Activated T-helper 2 cell treated with anti-CD3 and anti-CD28 coated beads, Interferon-gamma antibody, Interleukin-2, Interleukin-4, amounts not matched to agents 10 μg/mL and 5 μg/mL and 100 μg/mL, durations not matched to agents 14 hours and 24 hours and 36 hours (primary cell): ENCODE measurements around the gene TPTE. TPM values are rescaled to one million over a fixed set of nuclear protein-coding genes. Genes with fewer than 3 reads are reported as not detected.
"Not testable (repeated sequence)": the region's sequence is repeated elsewhere in the genome, so short reads cannot be mapped to it uniquely, and the experiment has no call there.

Experiments used
- DNase-seq: peaks from one replicate; pipeline ENCODE4 v3.0.0; 2021; ENCODE audit warnings: low spot score
- H3K27ac Mint-ChIP-seq: one replicate; pipeline ENCODE4 v1.8.0; 2021; ENCODE audit warnings: mixed read lengths
- H3K27me3 Mint-ChIP-seq: one replicate; pipeline ENCODE4 v1.8.0; 2021; ENCODE audit warnings: low read depth, mixed read lengths
- H3K36me3 Mint-ChIP-seq: one replicate; pipeline ENCODE4 v1.8.0; 2021; ENCODE audit warnings: low read depth, mixed read lengths
- H3K4me1 Mint-ChIP-seq: one replicate; pipeline ENCODE4 v1.8.0; 2021; ENCODE audit warnings: low read depth, mixed read lengths
- H3K4me3 Mint-ChIP-seq: one replicate; pipeline ENCODE4 v1.8.0; 2021; ENCODE audit warnings: low read depth, mild to moderate bottlenecking, moderate library complexity, mixed read lengths
- H3K9me3 Mint-ChIP-seq: one replicate; pipeline ENCODE4 v1.8.0; 2021; ENCODE audit warnings: mixed read lengths
- intact Hi-C: fragments of 100-400 bp; cut with micrococcal nuclease; formaldehyde crosslinking; loops from one replicate; pipeline ENCODE4 v1.15.1; 2023
- total RNA-seq: library from RNA; stranded (reverse); gene quantifications from 2 replicates; pipeline ENCODE4 v1.2.3, GENCODE V29; 2022

Gene TPTE
- not detected in 2 replicates for total RNA-seq

DNA sequence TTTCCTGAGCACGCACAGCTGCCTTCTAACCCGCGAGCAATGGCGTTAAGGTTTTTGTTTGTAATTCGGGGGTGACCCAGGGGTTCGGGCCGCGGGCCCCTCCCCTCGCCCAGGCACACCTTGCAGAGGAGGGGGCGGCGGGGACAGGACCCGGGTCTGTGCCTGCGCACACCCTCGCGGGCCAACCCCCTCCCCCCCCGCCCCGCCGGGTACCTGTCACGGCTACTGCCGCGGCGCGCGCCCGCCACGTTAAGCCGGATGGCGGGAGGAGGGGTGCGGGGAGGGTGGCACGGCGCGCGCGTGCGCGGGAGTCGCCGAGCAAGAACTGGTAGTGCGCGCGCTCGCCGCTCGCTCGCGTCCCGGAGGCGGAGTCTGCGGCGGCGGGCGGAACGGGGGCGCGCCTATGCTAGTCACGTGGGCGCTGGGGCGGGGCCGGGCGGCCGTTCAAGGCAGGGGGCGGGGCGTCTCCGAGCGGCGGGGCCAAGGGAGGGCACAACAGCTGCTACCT lies at the start of gene TPTE:
Gene TPTE, plus strand, starts transcription at position 493 of the 508 bp plus-strand sequence. CDS start 17,141 bp downstream, outside the sequence.
- no peak for DNase-seq
- H3K9me3 Mint-ChIP-seq = peaks cover 50% of the 10 kb centered on the region
- H3K27ac Mint-ChIP-seq = no peak within 1 kb of the TSS
- H3K4me3 Mint-ChIP-seq = no peak within 1 kb of the TSS
- no peaks in the 10 kb centered on the region for H3K4me1 Mint-ChIP-seq
- H3K36me3 Mint-ChIP-seq = peaks cover 6% of the 10 kb centered on the region
- intact Hi-C loops = no loop called here
- no peaks in the 10 kb centered on the region for H3K27me3 Mint-ChIP-seq

GRCh38 chr21:10471999-10472398 lies 49.4 kb upstream of the TPTE start:
- H3K4me3 Mint-ChIP-seq, intact Hi-C loops, DNase-seq, H3K4me1 Mint-ChIP-seq, H3K36me3 Mint-ChIP-seq, H3K27ac Mint-ChIP-seq, H3K27me3 Mint-ChIP-seq: not testable (repeated sequence)
- peaks cover 17% of the 10 kb centered on the region for H3K9me3 Mint-ChIP-seq

- H3K27me3 Mint-ChIP-seq = not testable (repeated sequence)
Measured at GRCh38 chr21:10477794-10478193, 43.6 kb upstream of the TPTE start.

GRCh38 chr21:10479875-10480274 lies 41.5 kb upstream of the TPTE start:
- H3K27ac Mint-ChIP-seq, H3K4me1 Mint-ChIP-seq, DNase-seq, intact Hi-C loops, H3K36me3 Mint-ChIP-seq, H3K4me3 Mint-ChIP-seq, H3K27me3 Mint-ChIP-seq: not testable (repeated sequence)
- peaks cover 52% of the 10 kb centered on the region for H3K9me3 Mint-ChIP-seq

More at GRCh38 chr21:10477794-10478193, 43.6 kb upstream of the TPTE start:
- DNase-seq, H3K36me3 Mint-ChIP-seq, H3K4me3 Mint-ChIP-seq, H3K27ac Mint-ChIP-seq, H3K4me1 Mint-ChIP-seq, intact Hi-C loops: not testable (repeated sequence)
- peaks cover 47% of the 10 kb centered on the region for H3K9me3 Mint-ChIP-seq

DNA sequence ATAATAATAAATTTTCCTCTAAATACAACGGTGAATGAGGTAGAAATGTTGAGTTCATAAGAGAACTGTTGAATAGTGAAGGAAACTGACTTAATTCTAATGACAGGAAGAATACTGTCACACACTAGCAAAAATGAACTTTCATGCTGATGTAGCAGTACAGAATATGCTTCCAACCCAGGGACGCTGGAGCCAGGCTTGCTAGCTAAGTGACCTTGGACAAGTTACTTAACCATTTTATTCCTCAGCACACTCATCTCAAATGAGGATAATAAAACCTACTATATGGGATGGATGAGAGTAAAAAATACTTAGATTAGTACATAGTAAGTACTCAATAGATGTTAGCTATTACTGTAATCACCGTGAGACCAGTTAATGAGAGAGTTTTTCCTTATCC lies 36.5 kb upstream of the TPTE start:
- H3K27ac Mint-ChIP-seq, H3K4me1 Mint-ChIP-seq, H3K4me3 Mint-ChIP-seq, H3K27me3 Mint-ChIP-seq, DNase-seq, intact Hi-C loops, H3K36me3 Mint-ChIP-seq: not testable (repeated sequence)
- H3K9me3 Mint-ChIP-seq = peaks cover 36% of the 10 kb centered on the region

- peaks cover 12% of the 10 kb centered on the region for H3K9me3 Mint-ChIP-seq
- H3K4me1 Mint-ChIP-seq, H3K27me3 Mint-ChIP-seq, H3K27ac Mint-ChIP-seq, H3K36me3 Mint-ChIP-seq, intact Hi-C loops, DNase-seq, H3K4me3 Mint-ChIP-seq: not testable (repeated sequence)
Measured at GRCh38 chr21:10490453-10490852, 30.9 kb upstream of the TPTE start.

- intact Hi-C loops = no loop called here
- DNase-seq = no peak
- no peak overlapping the region for H3K4me3 Mint-ChIP-seq
- H3K27ac Mint-ChIP-seq = no peak overlapping the region
- H3K36me3 Mint-ChIP-seq = no peaks in the 10 kb centered on the region
- no peaks in the 10 kb centered on the region for H3K4me1 Mint-ChIP-seq
- H3K9me3 Mint-ChIP-seq = peaks cover 39% of the 10 kb centered on the region
- H3K27me3 Mint-ChIP-seq = no peaks in the 10 kb centered on the region
Measured at GRCh38 chr21:10511116-10511515, 10.3 kb upstream of the TPTE start.

GRCh38 chr21:10516889-10517288 lies 4.5 kb upstream of the TPTE start:
- H3K27me3 Mint-ChIP-seq, H3K4me1 Mint-ChIP-seq, H3K36me3 Mint-ChIP-seq, H3K27ac Mint-ChIP-seq, H3K4me3 Mint-ChIP-seq, DNase-seq, intact Hi-C loops: not testable (repeated sequence)
- H3K9me3 Mint-ChIP-seq = peaks cover 66% of the 10 kb centered on the region

- DNase-seq, H3K36me3 Mint-ChIP-seq, H3K4me1 Mint-ChIP-seq, H3K4me3 Mint-ChIP-seq, H3K27me3 Mint-ChIP-seq, H3K27ac Mint-ChIP-seq, intact Hi-C loops: not testable (repeated sequence)
- peaks cover 71% of the 10 kb centered on the region for H3K9me3 Mint-ChIP-seq
Measured at GRCh38 chr21:10517904-10518303, 3.5 kb upstream of the TPTE start.

- H3K4me3 Mint-ChIP-seq, intact Hi-C loops, H3K27me3 Mint-ChIP-seq, H3K4me1 Mint-ChIP-seq, DNase-seq, H3K36me3 Mint-ChIP-seq, H3K27ac Mint-ChIP-seq: not testable (repeated sequence)
- peaks cover 42% of the 10 kb centered on the region for H3K9me3 Mint-ChIP-seq
Measured at GRCh38 chr21:10521835-10522500, 585 bp downstream of the TPTE start.

- H3K36me3 Mint-ChIP-seq = no peaks in the 10 kb centered on the region
- H3K9me3 Mint-ChIP-seq = peaks cover 20% of the 10 kb centered on the region
- no peak for DNase-seq
- no peaks in the 10 kb centered on the region for H3K4me1 Mint-ChIP-seq
- intact Hi-C loops = no loop called here
- no peak overlapping the region for H3K4me3 Mint-ChIP-seq
- no peak overlapping the region for H3K27ac Mint-ChIP-seq
- H3K27me3 Mint-ChIP-seq = no peaks in the 10 kb centered on the region
Measured at GRCh38 chr21:10539956-10540355, 18.6 kb downstream of the TPTE start.

- H3K27me3 Mint-ChIP-seq, DNase-seq, H3K36me3 Mint-ChIP-seq, H3K4me3 Mint-ChIP-seq, intact Hi-C loops, H3K4me1 Mint-ChIP-seq, H3K27ac Mint-ChIP-seq: not testable (repeated sequence)
- peaks cover 28% of the 10 kb centered on the region for H3K9me3 Mint-ChIP-seq
Measured at GRCh38 chr21:10544376-10544775, 23.0 kb downstream of the TPTE start.

DNA sequence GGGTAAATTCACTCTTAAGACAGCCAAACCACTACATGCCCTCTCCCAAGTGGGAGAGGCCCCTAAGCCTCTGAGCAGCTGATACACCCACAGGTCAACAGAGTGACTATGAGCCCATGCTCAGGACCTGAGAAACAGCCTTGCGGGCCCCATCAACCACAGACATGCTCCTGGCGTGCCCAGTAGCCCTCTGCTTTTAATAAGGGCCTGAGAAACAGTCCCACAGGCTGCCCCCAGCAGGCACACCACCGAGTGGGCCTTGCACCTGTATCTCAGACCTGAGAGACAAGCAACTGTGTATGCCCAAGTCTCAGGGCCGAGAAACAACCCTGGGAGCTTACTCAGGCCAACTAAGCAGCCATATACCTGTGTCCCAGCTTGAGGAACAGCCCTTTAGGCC lies 26.5 kb downstream of the TPTE start:
- DNase-seq, intact Hi-C loops, H3K27ac Mint-ChIP-seq, H3K4me1 Mint-ChIP-seq, H3K4me3 Mint-ChIP-seq, H3K27me3 Mint-ChIP-seq, H3K36me3 Mint-ChIP-seq: not testable (repeated sequence)
- peaks cover 59% of the 10 kb centered on the region for H3K9me3 Mint-ChIP-seq
